Measurements from ENCODE around the gene RBM14. TPM values are rescaled to one million over a fixed set of nuclear protein-coding genes. Genes with fewer than 3 reads are reported as not detected.

Gene RBM14
- total and polyA plus RNA-seq, 2 experiments from 2014 or later = 28.4 to 40.6 TPM

DNA sequence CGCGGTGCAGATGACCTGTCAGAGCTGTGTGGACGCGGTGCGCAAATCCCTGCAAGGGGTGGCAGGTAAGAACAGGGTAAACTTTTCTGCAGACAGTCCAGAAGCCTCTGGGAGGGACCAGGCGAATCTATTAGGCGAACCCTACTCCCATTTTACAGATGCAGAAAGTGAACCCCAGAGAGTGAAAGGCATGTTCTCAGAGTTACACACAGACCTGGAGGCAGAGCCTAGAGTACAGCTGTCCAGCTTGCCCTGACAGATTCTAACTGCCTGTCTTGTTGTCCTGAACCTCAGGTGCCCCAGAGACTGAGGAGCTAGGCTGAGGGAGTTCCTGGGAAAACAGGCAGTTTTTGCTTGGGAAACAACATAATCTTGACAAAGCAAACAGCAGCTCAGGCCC, 22.8 kb upstream of the RBM14 start:
- DNase-seq = peak; percentile 28
- Histone ChIP-seq H3K36me3 (ENCODE audit: low read depth) (no peaks in the 10 kb centered on the region), H3K27me3 (replicated peaks; ENCODE audit: insufficient read depth) (no peaks in the 10 kb centered on the region), H3K9ac (peak overlapping the region; percentile 87), H3K4me1 (ENCODE audit: insufficient read depth) (0 out of 2 replicates have a peak, but pooled peaks cover 8% of the 10 kb centered on the region), H3K4me2 (ENCODE audit: unreplicated experiment) (peak overlapping the region; percentile 82), H3K27ac (no peak overlapping the region), H3K9me2 (ENCODE audit: insufficient read depth) (no peaks in the 10 kb centered on the region), H3F3A (ENCODE audit: insufficient read depth) (no peaks in the 10 kb centered on the region), H3K9me3 (ENCODE audit: low read depth) (no peaks in the 10 kb centered on the region), H2AFZ (peak overlapping the region; percentile 96), H3K79me2 (ENCODE audit: insufficient read depth) (peaks cover 56% of the 10 kb centered on the region), H4K20me1 (ENCODE audit: insufficient read depth) (no peaks in the 10 kb centered on the region), H3K4me3 (peak overlapping the region; percentile 83)
- TF ChIP-seq EZH2 (IDR thresholded peaks at IDR 0.05; ENCODE audit: insufficient read depth, poor library complexity, severe bottlenecking) = no peak
- no peak for TF ChIP-seq EZH2phosphoT487 (IDR thresholded peaks at IDR 0.05; ENCODE audit: insufficient read depth, low read depth)
- WGBS, 2 experiments (ENCODE audit: low coverage in 1 of 2, low lambda C conversion rate in 2 of 2, missing lambda C conversion rate in 2 of 2) = 25 to 38% methylated on average over 7 of the region's 7 CpGs
- in situ Hi-C loops (cut with MboI) = loop anchor here (25.0 kb wide), 1 partner anchor 244 kb away; the partner anchor contains the start of gene RCE1

DNA sequence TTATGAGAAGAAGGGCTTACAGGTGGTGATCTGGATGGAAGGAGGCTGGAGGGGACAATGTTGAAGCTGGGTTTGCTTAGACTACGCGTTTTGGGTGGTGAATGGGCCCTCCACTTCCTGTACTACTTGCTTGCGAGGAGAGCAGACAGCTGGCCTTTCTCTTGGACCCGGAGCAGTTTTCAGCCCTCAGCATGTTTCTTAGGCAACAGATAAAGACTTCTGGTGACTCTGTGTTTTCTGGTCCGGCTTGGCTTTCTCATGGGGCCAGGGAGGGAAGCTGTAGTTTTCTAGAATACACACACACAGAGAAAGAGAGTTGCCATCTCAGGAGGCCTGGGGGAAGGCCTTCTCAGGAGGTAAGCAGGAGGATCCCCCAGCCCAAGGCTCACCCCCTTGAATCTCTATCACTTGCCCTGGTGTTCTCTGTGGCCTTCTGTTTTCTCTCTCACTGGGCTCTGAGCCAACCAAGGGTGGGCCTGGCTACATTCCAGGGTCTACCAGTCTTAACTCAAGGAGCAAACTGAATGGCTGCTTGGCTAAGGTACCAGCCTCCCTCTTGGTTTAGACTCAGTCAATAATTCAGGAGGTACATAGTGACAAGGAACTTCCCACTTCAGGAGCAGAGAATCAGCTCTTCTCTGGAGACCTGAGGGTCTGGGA, 21.1 kb upstream of the RBM14 start:
- no peaks in the 10 kb centered on the region for H3K27me3 ChIP-seq (replicated peaks; ENCODE audit: insufficient read depth)
- H4K20me1 ChIP-seq (ENCODE audit: insufficient read depth) = no peaks in the 10 kb centered on the region
- peak; percentile 58 for DNase-seq
- H3K9me2 ChIP-seq (ENCODE audit: insufficient read depth) = no peaks in the 10 kb centered on the region
- H3K9ac ChIP-seq = peak overlapping the region; percentile 55
- peaks cover 3% of the 10 kb centered on the region; the same call in 1 of the 2 replicates for H3F3A ChIP-seq (ENCODE audit: insufficient read depth)
- in situ Hi-C loops (cut with MboI) = loop anchor here (25.0 kb wide), 1 partner anchor 242 kb away; the partner anchor contains the start of gene RCE1
- peaks cover 4% of the 10 kb centered on the region; the same call in 1 of the 2 replicates for H3K36me3 ChIP-seq (ENCODE audit: low read depth)
- H3K4me3 ChIP-seq = no peak overlapping the region
- H3K9me3 ChIP-seq (ENCODE audit: low read depth) = no peaks in the 10 kb centered on the region
- no peak overlapping the region for H2AFZ ChIP-seq
- TF ChIP-seq EZH2 (IDR thresholded peaks at IDR 0.05; ENCODE audit: insufficient read depth, poor library complexity, severe bottlenecking) (no peak), EZH2phosphoT487 (IDR thresholded peaks at IDR 0.05; ENCODE audit: insufficient read depth, low read depth) (no peak)
- peak overlapping the region; percentile 21 for H3K4me2 ChIP-seq (ENCODE audit: unreplicated experiment)
- H3K79me2 ChIP-seq (ENCODE audit: insufficient read depth) = peaks cover 56% of the 10 kb centered on the region
- WGBS, 2 experiments (ENCODE audit: low coverage in 1 of 2, low lambda C conversion rate in 2 of 2, missing lambda C conversion rate in 2 of 2) = 54 to 57% methylated on average over 5 of the region's 5 CpGs
- H3K27ac ChIP-seq = peak overlapping the region; percentile 59
- H3K4me1 ChIP-seq (ENCODE audit: insufficient read depth) = peaks cover 10% of the 10 kb centered on the region; the same call in 1 of the 2 replicates

DNA sequence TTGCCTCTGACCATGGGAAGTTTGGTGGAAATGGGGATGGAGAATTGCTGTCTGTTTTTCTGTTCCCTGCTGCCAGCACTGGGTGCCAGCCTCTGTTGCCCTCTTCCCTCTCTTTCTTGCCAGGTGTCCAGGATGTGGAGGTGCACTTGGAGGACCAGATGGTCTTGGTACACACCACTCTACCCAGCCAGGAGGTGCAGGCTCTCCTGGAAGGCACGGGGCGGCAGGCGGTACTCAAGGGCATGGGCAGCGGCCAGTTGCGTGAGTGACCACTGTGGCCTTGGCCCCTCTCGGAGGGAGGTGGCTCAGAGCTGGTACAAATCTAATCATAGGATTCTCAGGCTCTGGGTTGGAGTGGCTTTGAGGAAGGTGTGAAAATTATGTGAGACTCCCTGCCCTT, 17.4 kb upstream of the RBM14 start:
- Histone ChIP-seq H3K4me2 (ENCODE audit: unreplicated experiment) (no peak overlapping the region), H3F3A (ENCODE audit: insufficient read depth) (peaks cover 11% of the 10 kb centered on the region; the same call in 1 of the 2 replicates), H3K27ac (no peak overlapping the region), H3K79me2 (ENCODE audit: insufficient read depth) (peaks cover 38% of the 10 kb centered on the region), H3K9me2 (ENCODE audit: insufficient read depth) (no peaks in the 10 kb centered on the region), H4K20me1 (ENCODE audit: insufficient read depth) (no peaks in the 10 kb centered on the region), H3K9ac (no peak overlapping the region), H3K36me3 (ENCODE audit: low read depth) (peaks cover 4% of the 10 kb centered on the region; the same call in 1 of the 2 replicates), H3K9me3 (ENCODE audit: low read depth) (no peaks in the 10 kb centered on the region), H3K27me3 (replicated peaks; ENCODE audit: insufficient read depth) (no peaks in the 10 kb centered on the region), H2AFZ (no peak overlapping the region), H3K4me3 (no peak overlapping the region), H3K4me1 (ENCODE audit: insufficient read depth) (peaks cover 12% of the 10 kb centered on the region; the same call in 1 of the 2 replicates)
- TF ChIP-seq EZH2phosphoT487 (IDR thresholded peaks at IDR 0.05; ENCODE audit: insufficient read depth, low read depth) = no peak
- 97 to 98% methylated on average over 6 of the region's 6 CpGs for WGBS, 2 experiments (ENCODE audit: low coverage in 1 of 2, low lambda C conversion rate in 2 of 2, missing lambda C conversion rate in 2 of 2)
- in situ Hi-C loops (cut with MboI) = loop anchor here (25.0 kb wide), 1 partner anchor 238 kb away; the partner anchor contains the start of gene RCE1
- DNase-seq = no peak

DNA sequence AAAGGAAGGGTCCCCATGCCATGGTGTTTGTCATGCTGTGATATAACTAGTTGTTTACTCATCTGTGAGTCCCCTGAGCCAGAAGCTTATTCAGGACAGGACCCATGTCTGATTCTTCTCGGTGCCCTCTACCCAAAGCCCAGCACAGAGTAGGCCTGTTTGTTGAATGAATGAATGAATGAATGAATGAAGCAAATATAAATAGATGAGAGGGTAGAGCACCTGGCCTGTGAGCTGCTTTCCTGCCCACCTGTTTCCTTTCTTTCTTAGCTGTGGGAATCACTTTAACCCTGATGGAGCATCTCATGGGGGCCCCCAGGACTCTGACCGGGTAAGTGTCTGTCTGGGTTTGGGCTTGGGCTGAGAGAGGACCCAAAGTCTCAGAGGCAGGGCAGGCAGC, 16.2 kb upstream of the RBM14 start:
- H3K9ac ChIP-seq = no peak overlapping the region
- H3K9me3 ChIP-seq (ENCODE audit: low read depth) = no peaks in the 10 kb centered on the region
- no peaks in the 10 kb centered on the region for H3K27me3 ChIP-seq (replicated peaks; ENCODE audit: insufficient read depth)
- H3F3A ChIP-seq (ENCODE audit: insufficient read depth) = peaks cover 11% of the 10 kb centered on the region; the same call in 1 of the 2 replicates
- H3K36me3 ChIP-seq (ENCODE audit: low read depth) = peaks cover 4% of the 10 kb centered on the region; the same call in 1 of the 2 replicates
- no peak for DNase-seq
- H3K4me1 ChIP-seq (ENCODE audit: insufficient read depth) = peaks cover 8% of the 10 kb centered on the region; the same call in 1 of the 2 replicates
- no peak overlapping the region for H3K4me2 ChIP-seq (ENCODE audit: unreplicated experiment)
- H3K4me3 ChIP-seq = no peak overlapping the region
- no peak overlapping the region for H2AFZ ChIP-seq
- peaks cover 26% of the 10 kb centered on the region; the same call in 1 of the 2 replicates for H3K79me2 ChIP-seq (ENCODE audit: insufficient read depth)
- 94 to 95% methylated on average over 2 of the region's 2 CpGs for WGBS, 2 experiments (ENCODE audit: low coverage in 1 of 2, low lambda C conversion rate in 2 of 2, missing lambda C conversion rate in 2 of 2)
- no peak overlapping the region for H3K27ac ChIP-seq
- H3K9me2 ChIP-seq (ENCODE audit: insufficient read depth) = no peaks in the 10 kb centered on the region
- TF ChIP-seq EZH2 (IDR thresholded peaks at IDR 0.05; ENCODE audit: insufficient read depth, poor library complexity, severe bottlenecking) = no peak
- in situ Hi-C loops (cut with MboI) = no loop called here
- no peaks in the 10 kb centered on the region for H4K20me1 ChIP-seq (ENCODE audit: insufficient read depth)
